Bronchial epithelial cell (primary cell): ENCODE data around the gene QPCT. TPM values are rescaled to one million over a fixed set of nuclear protein-coding genes. Genes with fewer than 3 reads are reported as not detected.
A peak's percentile ranks its signal among the peaks of the same experiment; 100 is the strongest.

Experiments used
- DNase-seq: peaks from one replicate; pipeline ENCODE4 v3.0.0-alpha.2; 2010; ENCODE audit warnings: low read depth
- FAIRE-seq: peaks from 2 replicates; lab custom pipeline; 2011; peaks lifted over from hg19 to GRCh38; lab: Jason Lieb, UNC
- H3K27me3 ChIP-seq: 2 replicates; pipeline ENCODE4 v1.5.1; 2011; ENCODE audit warnings: low read length; ENCODE audit not compliant: control insufficient read depth, insufficient read depth
- H3K36me3 ChIP-seq: 2 replicates; pipeline ENCODE4 v1.5.1; 2011; ENCODE audit warnings: low read length; ENCODE audit not compliant: control insufficient read depth, insufficient read depth
- H3K4me3 ChIP-seq: 2 replicates; pipeline ENCODE4 v1.5.1; 2011; ENCODE audit warnings: mild to moderate bottlenecking, low read depth, low read length, control low read depth
- total RNA-seq: library from RNA; depleted of rRNA; stranded (reverse); fragments of >200 nt; gene quantifications from 2 replicates; pipeline ENCODE4 v1.2.1, GENCODE V29; 2014
- TF ChIP-seq, protein P1 (sequence below): IDR thresholded peaks from 2 replicates; pipeline ENCODE4 v1.5.1; 2011; ENCODE audit warnings: mild to moderate bottlenecking, moderate library complexity, low read length, control low read depth, inconsistent platforms; ENCODE audit not compliant: insufficient read depth, severe bottlenecking

The QPCT gene
- total RNA-seq, 1 donor from 2014 or later, result 7.6 TPM

DNA sequence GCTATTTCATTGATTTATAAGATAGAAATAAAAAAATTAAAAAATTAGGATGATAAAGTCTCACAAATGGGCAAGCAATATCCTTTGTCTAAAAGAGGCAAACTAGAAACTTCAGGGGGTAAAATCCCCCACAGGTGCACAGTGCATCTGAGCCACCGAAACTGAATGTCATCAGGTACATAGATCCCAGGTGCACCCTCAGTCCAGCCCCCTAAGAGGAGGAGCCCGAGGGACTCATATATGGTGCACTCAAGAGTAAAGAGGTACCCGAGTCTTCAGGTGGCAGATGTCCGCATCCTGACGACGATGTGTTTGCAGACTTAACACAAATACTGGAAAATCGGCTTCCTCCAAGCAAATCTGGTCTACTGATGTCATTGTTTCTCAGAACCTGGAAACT is 11.3 kb downstream of the QPCT start:
- no peak for DNase-seq
- H3K27me3 ChIP-seq, result no peaks in the 10 kb centered on the region
- H3K36me3 ChIP-seq, result no peaks in the 10 kb centered on the region
- TF ChIP-seq, protein P1, sequence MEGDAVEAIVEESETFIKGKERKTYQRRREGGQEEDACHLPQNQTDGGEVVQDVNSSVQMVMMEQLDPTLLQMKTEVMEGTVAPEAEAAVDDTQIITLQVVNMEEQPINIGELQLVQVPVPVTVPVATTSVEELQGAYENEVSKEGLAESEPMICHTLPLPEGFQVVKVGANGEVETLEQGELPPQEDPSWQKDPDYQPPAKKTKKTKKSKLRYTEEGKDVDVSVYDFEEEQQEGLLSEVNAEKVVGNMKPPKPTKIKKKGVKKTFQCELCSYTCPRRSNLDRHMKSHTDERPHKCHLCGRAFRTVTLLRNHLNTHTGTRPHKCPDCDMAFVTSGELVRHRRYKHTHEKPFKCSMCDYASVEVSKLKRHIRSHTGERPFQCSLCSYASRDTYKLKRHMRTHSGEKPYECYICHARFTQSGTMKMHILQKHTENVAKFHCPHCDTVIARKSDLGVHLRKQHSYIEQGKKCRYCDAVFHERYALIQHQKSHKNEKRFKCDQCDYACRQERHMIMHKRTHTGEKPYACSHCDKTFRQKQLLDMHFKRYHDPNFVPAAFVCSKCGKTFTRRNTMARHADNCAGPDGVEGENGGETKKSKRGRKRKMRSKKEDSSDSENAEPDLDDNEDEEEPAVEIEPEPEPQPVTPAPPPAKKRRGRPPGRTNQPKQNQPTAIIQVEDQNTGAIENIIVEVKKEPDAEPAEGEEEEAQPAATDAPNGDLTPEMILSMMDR, result no peak
- FAIRE-seq, result no peak
- H3K4me3 ChIP-seq, result no peak overlapping the region

DNA sequence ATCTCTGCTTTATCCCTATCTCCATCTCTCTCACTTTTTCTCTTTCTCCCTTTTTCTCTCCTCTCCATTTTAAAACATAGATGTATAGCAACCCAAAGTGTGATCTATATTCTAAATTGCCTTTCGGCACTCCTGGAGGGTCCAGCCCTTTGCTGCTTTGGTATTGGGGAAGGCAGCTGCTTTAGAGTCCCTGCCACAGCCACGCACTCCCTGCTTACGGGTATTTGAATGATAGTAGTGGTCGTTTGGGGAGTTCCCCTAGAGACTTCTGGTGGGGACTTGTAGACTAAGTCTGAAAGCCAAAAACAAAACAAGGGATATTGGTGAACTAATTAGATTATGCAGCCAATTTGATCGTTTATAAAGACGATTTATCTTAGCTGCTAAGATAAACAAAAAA is 11.9 kb downstream of the QPCT start:
- H3K4me3 ChIP-seq, result no peak overlapping the region
- TF ChIP-seq, protein P1, result no peak
- no peak for DNase-seq
- no peak for FAIRE-seq
- no peaks in the 10 kb centered on the region for H3K36me3 ChIP-seq
- no peaks in the 10 kb centered on the region for H3K27me3 ChIP-seq

DNA sequence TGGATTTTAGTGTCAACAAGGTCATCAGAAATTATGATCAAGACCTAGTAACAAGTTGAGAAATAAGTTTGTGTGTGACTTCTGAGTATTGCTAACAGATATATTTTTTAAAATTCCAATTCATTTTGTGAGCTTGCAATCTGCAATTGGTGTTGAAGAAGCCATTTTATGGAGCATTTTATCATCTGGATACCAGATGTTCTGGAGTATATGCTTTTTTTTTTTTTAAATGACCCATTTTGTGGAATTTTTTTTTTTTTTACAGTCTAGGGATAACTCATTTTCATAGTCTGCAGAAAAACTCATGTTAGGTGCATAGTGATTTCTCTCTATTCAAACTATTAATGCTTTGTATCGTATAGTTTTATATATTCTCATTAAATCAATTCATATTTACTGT is 12.6 kb downstream of the QPCT start:
- H3K4me3 ChIP-seq, result no peak overlapping the region
- FAIRE-seq (no peak), DNase-seq (no peak)
- no peaks in the 10 kb centered on the region for H3K27me3 ChIP-seq
- TF ChIP-seq, protein P1, result no peak
- H3K36me3 ChIP-seq, result no peaks in the 10 kb centered on the region

DNA sequence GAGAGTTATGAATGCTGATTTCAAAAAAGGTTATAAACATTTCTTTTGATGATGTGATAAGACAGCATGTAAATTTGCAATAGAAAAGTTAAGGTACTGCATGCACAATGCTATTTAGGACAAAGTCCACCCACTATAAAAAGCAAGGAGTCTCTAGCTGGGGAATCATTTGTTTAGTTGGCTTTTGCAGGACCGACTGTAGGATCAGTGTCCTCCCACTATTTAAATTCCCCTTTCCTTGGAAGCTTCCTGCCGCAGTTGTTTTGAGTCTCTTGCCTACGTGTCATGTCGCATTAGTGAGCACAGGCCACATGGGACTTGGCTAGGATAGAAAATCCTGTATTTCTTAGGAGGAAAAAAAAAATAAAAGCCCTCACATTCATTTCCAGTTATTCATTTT is 13.1 kb downstream of the QPCT start:
- FAIRE-seq (no peak), DNase-seq (no peak)
- TF ChIP-seq, protein P1, result no peak

DNA sequence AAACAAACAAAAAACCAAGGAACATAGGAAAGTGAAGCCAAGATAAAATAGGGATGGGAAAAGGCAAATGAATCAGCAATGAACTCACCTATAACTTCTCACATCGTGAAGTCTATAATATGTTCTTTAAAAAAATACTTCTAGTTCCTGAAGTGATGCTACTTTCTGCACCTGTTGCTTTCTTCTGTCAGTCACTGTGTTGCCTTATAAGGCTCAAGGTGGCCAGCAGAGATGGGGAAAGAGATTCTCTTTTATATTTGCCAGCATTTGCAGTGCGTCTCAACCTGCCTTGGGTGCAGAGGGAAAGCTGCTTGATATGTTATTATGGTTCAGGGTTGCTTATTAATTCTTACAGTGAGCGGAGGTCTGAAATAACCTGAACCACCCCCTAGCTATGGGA is 14.0 kb downstream of the QPCT start:
- Histone ChIP-seq H3K4me3 (no peak overlapping the region), H3K27me3 (no peaks in the 10 kb centered on the region), H3K36me3 (no peaks in the 10 kb centered on the region)
- FAIRE-seq (no peak), DNase-seq (no peak)
- TF ChIP-seq, protein P1, result no peak

More for the DNA sequence above, 13.1 kb downstream of the QPCT start:
- Histone ChIP-seq H3K4me3 (no peak overlapping the region), H3K27me3 (no peaks in the 10 kb centered on the region), H3K36me3 (no peaks in the 10 kb centered on the region)

DNA sequence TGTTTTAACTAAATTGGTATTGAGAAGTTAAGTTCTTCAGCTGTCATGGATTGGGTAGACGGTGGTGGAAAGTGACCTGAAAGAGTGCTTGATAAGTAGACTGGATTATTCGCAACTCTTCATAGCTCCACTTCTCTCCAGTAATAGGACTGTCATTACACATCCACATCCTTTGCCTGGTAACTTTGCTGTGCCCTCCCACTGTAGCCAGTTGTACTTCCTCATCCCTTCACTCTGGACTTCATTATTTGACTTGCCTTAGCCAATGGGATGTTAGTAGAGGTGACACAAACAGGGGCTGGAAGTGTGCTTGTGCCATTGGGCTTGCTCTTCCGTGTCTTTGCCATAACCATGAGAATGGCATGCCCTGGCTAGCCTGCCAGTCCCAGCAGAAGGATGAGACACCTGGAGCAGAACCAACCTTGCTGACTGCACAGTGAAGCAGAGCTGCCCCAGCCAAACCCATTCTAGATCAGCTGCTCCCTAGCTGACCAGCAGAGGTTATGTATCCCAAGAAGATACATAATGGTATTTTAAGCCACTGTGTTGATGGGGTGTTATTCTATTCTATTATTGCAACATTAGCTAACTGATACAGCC is 16.9 kb downstream of the QPCT start:
- TF ChIP-seq, protein P1, result no peak
- no peaks in the 10 kb centered on the region for H3K36me3 ChIP-seq
- DNase-seq, result peak; percentile 96
- FAIRE-seq, result peak; percentile 97
- H3K27me3 ChIP-seq, result no peaks in the 10 kb centered on the region
- no peak overlapping the region for H3K4me3 ChIP-seq
